Stimulated activated CD4-positive, alpha-beta T cell treated with anti-CD3 and anti-CD28 coated beads, Interleukin-4, amount 100 ng/mL, for 24 hours (primary cell): ENCODE measurements around the gene CLDN9.

Experiments used
- DNase-seq: peaks from one replicate; pipeline ENCODE4 v3.0.0-alpha.2; 2020

CLDN9 gene

DNA sequence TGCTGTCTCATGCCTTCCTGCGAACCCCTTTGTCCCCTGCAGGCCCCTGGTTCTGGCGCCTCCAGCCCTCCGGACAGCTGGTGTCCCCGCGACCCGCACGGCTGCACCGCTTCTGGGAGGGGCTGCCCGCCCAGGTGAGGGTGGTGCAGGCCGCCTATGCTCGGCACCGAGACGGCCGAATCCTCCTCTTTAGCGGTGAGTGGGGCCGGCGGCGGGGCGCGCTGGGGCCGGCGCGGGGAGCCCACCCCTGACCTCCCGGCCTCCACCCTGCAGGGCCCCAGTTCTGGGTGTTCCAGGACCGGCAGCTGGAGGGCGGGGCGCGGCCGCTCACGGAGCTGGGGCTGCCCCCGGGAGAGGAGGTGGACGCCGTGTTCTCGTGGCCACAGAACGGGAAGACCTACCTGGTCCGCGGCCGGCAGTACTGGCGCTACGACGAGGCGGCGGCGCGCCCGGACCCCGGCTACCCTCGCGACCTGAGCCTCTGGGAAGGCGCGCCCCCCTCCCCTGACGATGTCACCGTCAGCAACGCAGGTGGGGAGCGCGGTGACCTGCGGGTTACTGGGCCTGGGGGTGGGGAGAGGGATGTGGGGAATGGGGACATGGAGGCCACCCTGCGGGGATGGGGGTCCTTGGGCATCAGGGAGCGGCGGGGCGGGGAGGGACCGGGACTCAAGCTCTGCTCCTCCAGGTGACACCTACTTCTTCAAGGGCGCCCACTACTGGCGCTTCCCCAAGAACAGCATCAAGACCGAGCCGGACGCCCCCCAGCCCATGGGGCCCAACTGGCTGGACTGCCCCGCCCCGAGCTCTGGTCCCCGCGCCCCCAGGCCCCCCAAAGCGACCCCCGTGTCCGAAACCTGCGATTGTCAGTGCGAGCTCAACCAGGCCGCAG, 45.7 kb downstream of the CLDN9 start:
- peak; percentile 52 for DNase-seq

DNA sequence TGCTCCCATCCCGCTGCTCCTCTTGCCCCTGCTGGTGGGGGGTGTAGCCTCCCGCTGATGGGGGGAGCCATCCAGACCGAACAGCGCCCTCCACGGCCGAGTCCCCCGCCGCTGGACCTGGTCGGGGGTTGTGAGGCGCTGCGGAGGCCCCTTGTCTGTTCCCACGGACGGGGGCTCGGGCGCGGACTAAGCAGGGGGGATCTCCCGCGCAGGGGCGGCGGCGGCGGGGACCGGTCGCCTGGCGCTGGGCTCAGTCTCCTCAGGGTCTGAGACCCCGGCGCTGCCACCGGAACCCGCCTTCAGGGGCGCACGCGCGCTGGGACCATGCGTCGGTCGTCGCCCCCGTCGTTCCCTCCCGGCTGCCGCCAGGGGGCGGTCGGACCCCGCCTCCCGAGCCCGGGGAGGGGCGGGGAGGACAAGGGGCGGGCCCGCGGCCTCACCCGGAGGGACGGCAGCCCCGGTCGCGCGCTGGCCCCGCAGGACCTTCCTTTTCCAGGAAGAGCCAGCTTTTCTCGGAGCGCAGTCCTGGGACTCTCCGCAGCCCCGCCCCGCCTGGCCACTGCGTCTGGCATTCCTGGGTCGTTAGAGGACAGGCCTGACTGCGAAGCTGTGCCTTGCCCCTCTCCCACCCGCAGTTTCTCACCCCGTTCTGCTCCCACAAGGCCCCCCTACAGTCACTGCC, 46.5 kb downstream of the CLDN9 start:
- DNase-seq: peak; percentile 86

DNA sequence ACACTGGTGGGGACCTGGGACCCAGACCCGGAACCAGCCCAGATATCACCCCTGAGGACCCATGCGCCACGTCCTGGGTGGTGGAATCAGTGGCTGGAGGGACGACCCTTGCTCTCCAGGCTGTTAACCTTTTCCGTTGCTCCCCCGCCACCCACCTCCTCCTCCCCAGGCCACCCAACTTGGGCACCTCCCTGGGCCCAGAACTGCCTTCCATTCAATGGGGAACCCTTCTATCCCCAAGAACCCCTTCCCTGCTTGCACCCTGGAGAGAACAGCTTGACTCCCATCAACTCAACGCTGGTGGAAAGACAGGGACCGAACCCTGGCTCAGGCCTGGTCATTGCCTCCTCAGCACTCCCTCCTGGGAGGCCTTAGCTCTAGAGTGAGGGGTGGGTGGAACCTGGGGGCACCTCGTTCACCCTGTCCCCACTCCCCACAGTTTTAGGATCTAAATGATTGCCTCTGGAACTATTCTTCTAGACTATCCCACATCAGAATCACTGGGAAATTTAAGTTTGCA, 47.1 kb downstream of the CLDN9 start:
- DNase-seq: no peak

DNA sequence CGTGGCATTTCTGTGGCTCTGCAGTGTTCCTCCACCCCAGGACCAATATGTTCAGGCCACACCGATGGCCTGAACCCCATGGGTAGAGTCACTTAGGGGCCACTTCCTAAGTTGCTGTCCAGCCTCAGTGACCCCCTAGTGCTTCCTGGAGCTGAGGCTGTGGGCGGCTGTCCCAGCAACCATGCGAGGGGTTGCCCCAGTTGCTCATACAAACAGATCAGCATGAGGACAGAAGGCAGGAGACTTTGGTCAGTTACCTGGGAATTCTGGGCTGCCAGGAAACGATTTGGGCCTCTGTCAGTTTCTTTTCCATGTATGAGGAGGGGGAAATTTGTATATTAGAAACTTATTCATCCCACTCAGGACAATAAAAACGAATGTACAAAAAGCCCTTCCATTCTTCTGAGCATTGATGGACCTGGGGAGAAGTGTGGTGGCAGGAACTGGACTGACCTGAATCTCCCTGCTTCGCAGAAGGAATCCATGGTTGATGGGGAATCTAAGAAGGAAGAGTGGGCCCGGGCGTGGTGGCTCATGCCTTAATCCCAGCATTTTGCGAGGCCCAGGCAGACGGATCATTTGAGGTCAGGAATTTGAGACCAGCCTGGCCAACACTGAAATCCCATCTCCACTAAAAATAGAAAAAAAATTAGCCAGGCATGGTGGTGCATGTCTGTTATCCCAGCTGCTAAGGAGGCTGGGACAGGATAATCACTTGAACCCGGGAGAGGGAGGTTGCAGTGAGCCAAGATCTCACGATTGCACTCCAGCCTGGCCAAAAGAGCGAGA, 47.8 kb downstream of the CLDN9 start:
- DNase-seq: no peak

DNA sequence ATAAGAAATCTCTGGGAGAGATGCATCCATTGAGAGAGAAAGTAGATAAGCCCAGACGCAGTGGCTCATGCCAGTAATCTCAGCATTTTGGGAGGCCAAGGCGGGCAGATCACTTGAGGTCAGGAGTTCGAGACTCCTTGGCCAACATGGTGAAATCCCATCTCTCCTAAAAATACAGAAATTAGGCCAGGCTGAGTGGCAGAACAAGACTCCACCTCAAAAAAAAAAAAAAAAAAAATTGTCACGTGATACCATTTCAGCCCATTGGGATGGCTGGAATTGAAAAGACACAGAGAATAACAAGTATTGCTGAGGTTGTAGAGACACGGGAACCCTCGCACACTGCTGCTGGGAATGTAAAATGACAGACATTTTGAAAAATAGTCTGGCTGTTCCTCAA, 49.8 kb downstream of the CLDN9 start:
- no peak for DNase-seq

DNA sequence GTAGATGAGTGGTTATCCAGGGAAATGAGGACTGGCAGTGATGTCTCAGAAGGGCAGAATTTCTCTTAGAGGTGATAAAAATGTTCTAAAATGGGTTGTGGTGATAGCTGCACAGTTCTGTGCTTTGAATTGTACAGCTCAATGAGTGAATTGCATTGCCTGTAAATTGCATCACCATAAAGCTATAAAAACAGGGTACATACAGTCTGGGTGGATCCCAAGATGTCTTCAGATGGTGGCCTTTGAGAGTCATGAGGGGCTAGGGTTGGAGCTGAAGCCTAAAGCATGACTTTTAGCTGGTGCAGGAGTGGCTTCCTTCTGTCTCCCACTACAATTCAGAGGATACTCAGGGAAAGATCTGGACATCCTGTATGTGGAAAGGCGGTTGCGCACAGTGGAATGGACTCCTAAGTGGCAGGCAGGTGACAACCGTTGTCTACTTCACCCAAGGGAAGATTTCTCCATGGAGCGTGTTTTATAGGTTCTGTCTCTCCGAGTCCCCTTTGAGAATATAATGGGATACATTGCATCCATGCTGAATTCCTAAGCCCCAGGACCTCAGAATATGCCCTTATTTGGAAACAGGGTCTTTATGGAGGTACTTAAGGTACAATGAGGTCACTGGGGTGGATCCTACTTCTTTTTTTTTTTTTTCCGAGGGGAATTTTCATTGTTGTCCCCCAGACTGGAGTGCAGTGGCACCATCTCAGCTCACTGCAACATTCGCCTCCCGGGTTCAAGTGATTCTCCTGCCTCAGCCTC, 51.1 kb downstream of the CLDN9 start:
- DNase-seq: no peak
